Fibroblast of lung (primary cell): ENCODE measurements around the gene MRC2. TPM values are rescaled to one million over a fixed set of nuclear protein-coding genes. Genes with fewer than 3 reads are reported as not detected.

Experiments
- DNase-seq, 2 donors: peaks; one replicate each; pipeline versions ENCODE4 v3.0.0 to v3.0.0-alpha.2; 2010; ENCODE audit warnings: low read depth in 2 of 2
- H2AFZ ChIP-seq: 2 replicates; pipeline ENCODE4 v1.5.1; 2012; ENCODE audit warnings: low read length, control low read depth, inconsistent platforms
- H3K27ac ChIP-seq: 2 replicates; pipeline ENCODE4 v1.5.1; 2011; ENCODE audit warnings: low read length, control low read depth; ENCODE audit not compliant: insufficient read depth
- H3K27me3 ChIP-seq: 2 replicates; pipeline ENCODE4 v1.5.1; 2011; ENCODE audit warnings: mild to moderate bottlenecking, low read length; ENCODE audit not compliant: control insufficient read depth, insufficient read depth
- H3K36me3 ChIP-seq: 2 replicates; pipeline ENCODE4 v1.5.1; 2011; ENCODE audit warnings: low read length; ENCODE audit not compliant: control insufficient read depth, insufficient read depth
- H3K4me1 ChIP-seq: 2 replicates; pipeline ENCODE4 v1.5.1; 2011; ENCODE audit warnings: low read length; ENCODE audit not compliant: control insufficient read depth, insufficient read depth; ENCODE audit errors: extremely low read depth
- H3K4me2 ChIP-seq: 2 replicates; pipeline ENCODE4 v1.5.1; 2011; ENCODE audit warnings: low read length, control low read depth; ENCODE audit not compliant: insufficient read depth; ENCODE audit errors: extremely low read depth
- H3K4me3 ChIP-seq, 4 experiments: fragments of 200-600 bp in 1 of 4; sonication (generic) in 1 of 4; replicated peaks in 1 of 4; 2 replicates each; pipeline ENCODE4 v1.5.1; 2011 to 2016; ENCODE audit warnings: low read length in 4 of 4, low read depth in 3 of 4, mild to moderate bottlenecking in 3 of 4, control low read depth in 2 of 4, inconsistent platforms in 1 of 4, mixed read lengths in 1 of 4; ENCODE audit not compliant: insufficient read depth in 1 of 4; ENCODE audit errors: control extremely low read depth in 1 of 4
- H3K79me2 ChIP-seq: 2 replicates; pipeline ENCODE4 v1.5.1; 2012; ENCODE audit warnings: mild to moderate bottlenecking, low read length, inconsistent platforms; ENCODE audit not compliant: control insufficient read depth, insufficient read depth
- H3K9ac ChIP-seq: 2 replicates; pipeline ENCODE4 v1.5.1; 2011; ENCODE audit warnings: mild to moderate bottlenecking, low read length, control low read depth; ENCODE audit not compliant: insufficient read depth
- H3K9me3 ChIP-seq: 2 replicates; pipeline ENCODE4 v1.5.1; 2012; ENCODE audit warnings: low read depth, low read length; ENCODE audit not compliant: control insufficient read depth, insufficient read depth
- H4K20me1 ChIP-seq: 2 replicates; pipeline ENCODE4 v1.5.1; 2011; ENCODE audit warnings: low read length; ENCODE audit not compliant: control insufficient read depth, insufficient read depth; ENCODE audit errors: extremely low read depth
- CTCF ChIP-seq, 2 donors: IDR thresholded peaks in 1 of 2; conservative IDR thresholded peaks in 1 of 2; 1 replicate in 1 of 2; 2 replicates in 1 of 2; pipeline ENCODE4 v1.5.1; 2011 to 2012; ENCODE audit warnings: low read length in 2 of 2, control low read depth in 1 of 2, inconsistent platforms in 1 of 2, low read depth in 1 of 2, mild to moderate bottlenecking in 1 of 2
- EZH2 ChIP-seq: IDR thresholded peaks from 2 replicates; pipeline ENCODE4 v1.5.1; 2012; ENCODE audit warnings: low read length, control low read depth, mild to moderate bottlenecking; ENCODE audit errors: missing control alignments
- polyA plus RNA-seq, 2 donors: library from polyadenylated mRNA; depleted of rRNA in 1 of 2; stranded (reverse) in 1 of 2; unstranded in 1 of 2; fragments of >200 nt; gene quantifications; 2 replicates each; pipeline ENCODE4 v1.2.1, GENCODE V29; 2011 to 2012; ENCODE audit warnings: missing spikeins in 1 of 2
- total RNA-seq: library from RNA; depleted of rRNA; stranded (reverse); fragments of >200 nt; gene quantifications from 2 replicates; pipeline ENCODE4 v1.2.1, GENCODE V29; 2014

The MRC2 gene
- total and polyA plus RNA-seq, 2 donors (not counting 1 experiment from before 2014, with no cell fraction given): 98.7 to 164 TPM

- Histone ChIP-seq H3K4me2 (no peak overlapping the region), H3K9ac (no peak overlapping the region)
- TF ChIP-seq CTCF (conservative IDR thresholded peaks at IDR 0.05 in 1 of 2, IDR thresholded peaks at IDR 0.05 in 1 of 2; ENCODE audit: low read depth in 1 of 2, low read length in 2 of 2) (no peak), EZH2 (no peak)
Observed at GRCh38 chr17:62725791-62726249, 98.3 kb downstream of the MRC2 start.

GRCh38 chr17:62727916-62728672 is 100.6 kb downstream of the MRC2 start:
- Histone ChIP-seq H3K9me3 (no peaks in the 10 kb centered on the region), H2AFZ (no peak overlapping the region), H3K27me3 (no peaks in the 10 kb centered on the region), H3K4me3 (no peak overlapping the region), H3K36me3 (no peaks in the 10 kb centered on the region), H3K4me1 (no peaks in the 10 kb centered on the region), H3K4me2 (no peak overlapping the region), H3K27ac (no peak overlapping the region), H3K9ac (no peak overlapping the region), H3K79me2 (no peaks in the 10 kb centered on the region), H4K20me1 (no peaks in the 10 kb centered on the region)
- no peak for DNase-seq
- no peak for TF ChIP-seq CTCF (conservative IDR thresholded peaks at IDR 0.05 in 1 of 2, IDR thresholded peaks at IDR 0.05 in 1 of 2; ENCODE audit: low read depth in 1 of 2, low read length in 2 of 2)
- TF ChIP-seq EZH2: no peak

More at GRCh38 chr17:62725791-62726249, 98.3 kb downstream of the MRC2 start:
- H3K9me3 ChIP-seq: no peaks in the 10 kb centered on the region
- no peaks in the 10 kb centered on the region for H3K79me2 ChIP-seq
- no peaks in the 10 kb centered on the region for H3K27me3 ChIP-seq
- no peak overlapping the region for H2AFZ ChIP-seq
- no peak overlapping the region for H3K27ac ChIP-seq
- no peaks in the 10 kb centered on the region for H3K36me3 ChIP-seq
- no peaks in the 10 kb centered on the region for H4K20me1 ChIP-seq
- peak in 1 of 2 donors; percentile 85 for DNase-seq
- no peak overlapping the region for H3K4me3 ChIP-seq
- no peaks in the 10 kb centered on the region for H3K4me1 ChIP-seq

GRCh38 chr17:62732125-62732524 is 104.7 kb downstream of the MRC2 start:
- no peaks in the 10 kb centered on the region for H4K20me1 ChIP-seq
- H3K27me3 ChIP-seq: no peaks in the 10 kb centered on the region
- H2AFZ ChIP-seq: no peak overlapping the region
- no peaks in the 10 kb centered on the region for H3K79me2 ChIP-seq
- H3K27ac ChIP-seq: no peak overlapping the region
- no peaks in the 10 kb centered on the region for H3K36me3 ChIP-seq
- no peak overlapping the region for H3K9ac ChIP-seq
- no peak overlapping the region for H3K4me2 ChIP-seq
- no peak for DNase-seq
- no peaks in the 10 kb centered on the region for H3K9me3 ChIP-seq
- no peak overlapping the region for H3K4me3 ChIP-seq
- no peaks in the 10 kb centered on the region for H3K4me1 ChIP-seq
- TF ChIP-seq EZH2 (no peak), CTCF (conservative IDR thresholded peaks at IDR 0.05 in 1 of 2, IDR thresholded peaks at IDR 0.05 in 1 of 2; ENCODE audit: low read depth in 1 of 2, low read length in 2 of 2) (no peak)
